Choroid plexus epithelial cell (primary cell): ENCODE results near the gene PRUNE2.
A peak's percentile ranks its signal among the peaks of the same experiment; 100 is the strongest.

Experiments used
- DNase-seq: peaks from one replicate; pipeline ENCODE4 v3.0.0-alpha.2; 2010; ENCODE audit warnings: low read depth
- H3K4me3 ChIP-seq: 2 replicates; pipeline ENCODE4 v1.5.1; 2011; ENCODE audit warnings: low read depth, mild to moderate bottlenecking, control low read depth, low read length, moderate library complexity
- CTCF ChIP-seq: conservative IDR thresholded peaks from 2 replicates; pipeline ENCODE4 v1.5.1; 2011; ENCODE audit warnings: low read depth, mild to moderate bottlenecking, control low read depth, inconsistent platforms, low read length, moderate library complexity

Gene PRUNE2

GRCh38 chr9:76571288-76571687 is 334.6 kb downstream of the PRUNE2 start:
- H3K4me3 ChIP-seq = peak overlapping the region; percentile 52
- no peak for TF ChIP-seq CTCF
- peak; percentile 33 for DNase-seq

- no peak overlapping the region for H3K4me3 ChIP-seq
- TF ChIP-seq CTCF = no peak
- DNase-seq = no peak
Observed at GRCh38 chr9:76570826-76571225, 335.1 kb downstream of the PRUNE2 start.

GRCh38 chr9:76567086-76567485 is 338.8 kb downstream of the PRUNE2 start:
- TF ChIP-seq CTCF = no peak
- no peak overlapping the region for H3K4me3 ChIP-seq
- no peak for DNase-seq

GRCh38 chr9:76564297-76564696 is 341.6 kb downstream of the PRUNE2 start:
- no peak for TF ChIP-seq CTCF
- no peak overlapping the region for H3K4me3 ChIP-seq
- DNase-seq = no peak

DNA sequence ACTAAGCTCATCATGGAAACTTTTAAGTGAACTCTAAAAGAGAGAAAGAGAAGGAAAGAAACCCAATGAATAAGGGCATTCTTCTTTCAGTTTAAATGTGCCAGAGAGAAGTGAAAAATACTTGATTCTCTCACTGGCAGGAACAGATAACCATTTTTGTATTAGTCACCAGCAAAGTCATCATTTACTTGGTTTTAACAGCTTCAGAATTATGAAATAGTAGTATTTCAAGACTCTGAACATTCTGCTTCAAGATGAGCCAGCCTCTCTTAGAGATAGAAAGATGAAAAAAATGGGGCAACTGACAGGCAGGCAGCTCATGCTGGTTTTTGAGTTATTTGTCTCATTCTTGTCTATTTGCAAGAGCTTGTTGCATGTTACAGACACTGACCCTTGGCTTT is 343.4 kb downstream of the PRUNE2 start:
- no peak for TF ChIP-seq CTCF
- DNase-seq = peak; percentile 85
- no peak overlapping the region for H3K4me3 ChIP-seq

DNA sequence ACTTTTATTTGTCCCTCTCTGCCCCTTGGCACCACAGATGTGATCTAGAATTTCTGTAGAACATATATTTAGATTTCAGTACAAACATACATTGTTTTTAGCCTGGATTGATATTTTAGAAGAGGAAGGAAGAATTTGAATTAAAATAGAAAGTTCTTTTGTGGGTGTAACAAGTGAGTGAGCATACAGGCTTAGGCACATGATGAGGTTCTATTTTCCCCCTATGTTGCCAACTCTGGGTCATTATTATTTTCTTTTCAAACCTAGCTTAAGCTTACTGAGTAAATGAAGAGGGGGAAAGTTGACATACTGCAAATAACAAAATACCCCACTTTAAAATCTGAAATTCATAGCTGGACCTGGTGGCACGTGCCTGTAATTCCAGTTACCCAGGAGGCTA is 344.0 kb downstream of the PRUNE2 start:
- no peak for TF ChIP-seq CTCF

More for the DNA sequence above, 344.0 kb downstream of the PRUNE2 start:
- no peak overlapping the region for H3K4me3 ChIP-seq
- DNase-seq = no peak
